ENCODE results near the gene ANO1. TPM values are rescaled to one million over a fixed set of nuclear protein-coding genes. Genes with fewer than 3 reads are reported as not detected.

The ANO1 gene
- total RNA-seq, 4 donors from 2014 or later, result 6.8 to 72.6 (median 36.2) TPM

GRCh38 chr11:70151671-70152070, 73.6 kb downstream of the ANO1 start:
- Histone ChIP-seq H3K4me3 (no peak overlapping the region), H3K4me1 (no peaks in the 10 kb centered on the region), H3K36me3 (no peaks in the 10 kb centered on the region), H3K27ac (no peak overlapping the region), H3K9me3 (no peaks in the 10 kb centered on the region), H3K27me3 (no peaks in the 10 kb centered on the region)
- intact Hi-C loops (cut with DNase I; ENCODE audit: low total_unique reads), result loop anchor here (10.0 kb wide), 1 partner anchor 77 kb away; the partner anchor contains the start of gene ANO1
- no peak for TF ChIP-seq POLR2A (IDR thresholded peaks at IDR 0.05)
- TF ChIP-seq, protein P1, sequence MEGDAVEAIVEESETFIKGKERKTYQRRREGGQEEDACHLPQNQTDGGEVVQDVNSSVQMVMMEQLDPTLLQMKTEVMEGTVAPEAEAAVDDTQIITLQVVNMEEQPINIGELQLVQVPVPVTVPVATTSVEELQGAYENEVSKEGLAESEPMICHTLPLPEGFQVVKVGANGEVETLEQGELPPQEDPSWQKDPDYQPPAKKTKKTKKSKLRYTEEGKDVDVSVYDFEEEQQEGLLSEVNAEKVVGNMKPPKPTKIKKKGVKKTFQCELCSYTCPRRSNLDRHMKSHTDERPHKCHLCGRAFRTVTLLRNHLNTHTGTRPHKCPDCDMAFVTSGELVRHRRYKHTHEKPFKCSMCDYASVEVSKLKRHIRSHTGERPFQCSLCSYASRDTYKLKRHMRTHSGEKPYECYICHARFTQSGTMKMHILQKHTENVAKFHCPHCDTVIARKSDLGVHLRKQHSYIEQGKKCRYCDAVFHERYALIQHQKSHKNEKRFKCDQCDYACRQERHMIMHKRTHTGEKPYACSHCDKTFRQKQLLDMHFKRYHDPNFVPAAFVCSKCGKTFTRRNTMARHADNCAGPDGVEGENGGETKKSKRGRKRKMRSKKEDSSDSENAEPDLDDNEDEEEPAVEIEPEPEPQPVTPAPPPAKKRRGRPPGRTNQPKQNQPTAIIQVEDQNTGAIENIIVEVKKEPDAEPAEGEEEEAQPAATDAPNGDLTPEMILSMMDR (IDR thresholded peaks at IDR 0.05), result no peak
- no peak for DNase-seq

DNA sequence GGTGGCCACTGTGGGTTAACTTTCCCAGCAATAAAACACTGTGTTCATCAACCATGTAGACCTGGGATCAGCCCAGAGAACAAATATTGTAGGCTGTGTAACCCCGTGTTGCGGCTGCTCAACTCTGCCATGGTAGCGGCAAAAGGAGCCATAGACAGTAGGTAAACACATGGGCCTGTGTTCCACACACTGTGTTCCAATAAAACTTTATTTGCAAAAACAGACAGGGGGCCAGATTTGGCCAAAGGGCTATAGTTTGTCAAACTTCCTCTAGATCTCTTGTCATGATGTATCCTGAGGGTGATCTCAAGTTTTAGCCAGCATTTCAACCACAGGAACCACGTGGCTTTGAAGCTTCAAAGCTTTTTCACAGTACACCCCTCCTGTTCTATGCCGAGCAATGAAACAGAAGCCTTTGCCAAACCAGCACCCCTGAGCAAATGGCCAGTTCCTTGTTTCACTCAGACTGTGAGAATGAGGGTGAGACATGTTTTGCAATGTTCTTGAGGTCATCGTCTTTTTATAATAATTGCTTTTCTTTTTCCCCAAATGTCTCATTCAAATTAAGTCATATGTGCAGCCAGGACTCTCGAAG, 75.1 kb downstream of the ANO1 start:
- DNase-seq, result no peak
- Histone ChIP-seq H3K27me3 (no peaks in the 10 kb centered on the region), H3K4me3 (no peak overlapping the region), H3K4me1 (no peaks in the 10 kb centered on the region), H3K9me3 (no peaks in the 10 kb centered on the region), H3K27ac (no peak overlapping the region), H3K36me3 (no peaks in the 10 kb centered on the region)
- no peak for TF ChIP-seq POLR2A (IDR thresholded peaks at IDR 0.05)
- TF ChIP-seq, protein P1 (IDR thresholded peaks at IDR 0.05), result no peak
- intact Hi-C loops (cut with DNase I; ENCODE audit: low total_unique reads), result loop anchor here (10.0 kb wide), 1 partner anchor 78 kb away; the partner anchor contains the start of gene ANO1

DNA sequence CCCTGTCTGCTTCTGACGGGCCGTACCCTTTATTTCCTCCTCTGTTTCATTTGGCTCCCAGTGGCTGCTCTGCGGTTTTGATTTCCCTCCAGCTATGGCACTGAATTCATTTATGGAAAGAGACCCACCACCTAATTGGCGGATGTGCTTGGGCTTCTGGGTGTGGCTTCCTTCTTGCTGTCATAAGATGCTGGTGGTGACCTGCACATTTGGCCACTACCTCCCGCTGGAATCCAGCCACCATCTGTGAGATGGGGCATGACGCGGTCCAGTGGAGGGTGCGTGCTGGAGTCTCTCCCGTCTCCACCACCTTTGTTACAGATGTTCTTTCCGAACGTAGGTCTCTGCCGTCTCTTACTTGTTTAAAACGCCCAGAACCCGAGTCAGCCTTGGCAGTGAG, 77.3 kb downstream of the ANO1 start:
- H3K27ac ChIP-seq, result no peak overlapping the region

DNA sequence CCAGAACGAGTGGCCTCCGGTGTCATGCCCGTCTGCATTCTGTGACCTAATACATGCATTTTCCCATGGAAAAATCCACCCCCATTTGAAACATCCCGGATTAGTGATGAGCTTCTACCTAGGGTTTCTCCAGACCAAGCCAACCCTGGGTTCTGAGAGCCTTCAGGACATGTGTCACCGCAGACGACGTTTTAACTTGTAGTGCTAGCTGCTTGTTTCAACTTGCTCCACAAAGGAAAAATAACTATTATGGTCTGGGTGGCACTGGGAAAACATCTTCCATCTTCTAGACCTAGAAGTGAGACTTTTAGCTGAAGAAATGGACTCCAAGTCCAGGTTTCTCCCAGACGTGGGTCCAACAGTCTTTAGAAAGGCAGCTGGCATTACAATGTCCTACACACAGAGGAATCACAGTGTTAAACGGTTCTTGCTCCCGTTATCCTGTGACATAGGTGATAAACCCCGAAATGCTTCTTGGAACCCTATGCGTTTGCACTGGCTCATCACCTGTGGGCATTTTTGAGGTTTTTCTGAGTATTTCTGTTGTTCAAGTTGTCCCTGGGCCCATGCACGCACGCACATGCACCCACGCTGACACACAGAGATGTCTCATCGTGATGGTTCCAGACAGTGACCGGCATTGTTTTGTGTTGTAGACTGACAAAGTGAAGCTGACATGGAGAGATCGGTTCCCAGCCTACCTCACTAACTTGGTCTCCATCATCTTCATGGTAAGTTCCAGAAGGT, 78.3 kb downstream of the ANO1 start:
- intact Hi-C loops (cut with DNase I; ENCODE audit: low total_unique reads), result loop anchor here (10.0 kb wide), 1 partner anchor 82 kb away; the partner anchor contains the start of gene ANO1
- Histone ChIP-seq H3K27me3 (no peaks in the 10 kb centered on the region), H3K36me3 (no peaks in the 10 kb centered on the region), H3K27ac (no peak overlapping the region), H3K9me3 (no peaks in the 10 kb centered on the region), H3K4me1 (no peaks in the 10 kb centered on the region), H3K4me3 (no peak overlapping the region)
- TF ChIP-seq, protein P1 (IDR thresholded peaks at IDR 0.05), result no peak
- TF ChIP-seq POLR2A (IDR thresholded peaks at IDR 0.05), result no peak
- DNase-seq, result no peak

More for the DNA sequence above, 77.3 kb downstream of the ANO1 start:
- H3K4me1 ChIP-seq, result no peaks in the 10 kb centered on the region
- no peaks in the 10 kb centered on the region for H3K27me3 ChIP-seq
- TF ChIP-seq, protein P1 (IDR thresholded peaks at IDR 0.05), result no peak
- no peak for TF ChIP-seq POLR2A (IDR thresholded peaks at IDR 0.05)
- H3K4me3 ChIP-seq, result no peak overlapping the region
- H3K36me3 ChIP-seq, result no peaks in the 10 kb centered on the region
- no peak for DNase-seq
- no peaks in the 10 kb centered on the region for H3K9me3 ChIP-seq
- intact Hi-C loops (cut with DNase I; ENCODE audit: low total_unique reads), result loop anchor here (10.0 kb wide), 1 partner anchor 81 kb away; the partner anchor contains the start of gene ANO1

GRCh38 chr11:70158201-70158600, 80.1 kb downstream of the ANO1 start:
- TF ChIP-seq, protein P1 (IDR thresholded peaks at IDR 0.05), result peak in 1 of 4 experiments; percentile 16
- no peak for TF ChIP-seq POLR2A (IDR thresholded peaks at IDR 0.05)
- intact Hi-C loops (cut with DNase I; ENCODE audit: low total_unique reads), result loop anchor here (10.0 kb wide), 1 partner anchor 83 kb away; the partner anchor contains the start of gene ANO1
- Histone ChIP-seq H3K27ac (no peak overlapping the region), H3K9me3 (no peaks in the 10 kb centered on the region), H3K4me1 (no peaks in the 10 kb centered on the region), H3K27me3 (no peaks in the 10 kb centered on the region), H3K4me3 (no peak overlapping the region), H3K36me3 (no peaks in the 10 kb centered on the region)
- peak in 1 of 2 donors; percentile 28 for DNase-seq

Data from uterus (tissue), 4 donors.